ENCODE measurements around the gene TESMIN.

The TESMIN gene

DNA sequence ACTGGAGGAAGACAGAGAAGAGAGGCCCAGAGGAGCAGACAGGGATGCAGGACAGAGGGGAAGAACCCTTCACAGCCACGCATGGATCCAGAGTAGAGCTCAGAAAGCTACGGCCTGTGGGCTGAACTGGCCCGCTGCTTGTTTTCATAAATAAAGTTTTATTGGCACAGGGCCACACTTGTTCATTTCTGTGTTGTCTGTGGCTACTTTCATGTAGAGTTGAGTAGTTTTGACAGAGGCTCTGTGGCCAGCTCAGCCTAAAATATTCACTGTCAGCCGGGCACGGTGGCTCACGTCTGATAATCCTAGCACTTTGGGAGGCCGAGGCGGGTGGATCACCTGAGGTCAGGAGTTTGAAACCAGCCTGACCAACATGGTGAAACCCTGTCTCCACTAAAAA lies 93.2 kb downstream of the TESMIN start:
- no peak for DNase-seq
